Stimulated activated naive CD8-positive, alpha-beta T cell treated with anti-CD3 and anti-CD28 coated beads, Interleukin-15, Interleukin-2, amounts not matched to agents 100 ng/mL and 50 ng/mL, for 24 hours (primary cell): ENCODE data around the gene ZFTA.
"Not testable (repeated sequence)": the region's sequence is repeated elsewhere in the genome, so short reads cannot be mapped to it uniquely, and the experiment has no call there.

Experiments
- H3K27ac Mint-ChIP-seq: one replicate; pipeline ENCODE4 v1.8.0; 2021; ENCODE audit warnings: mild to moderate bottlenecking, mixed read lengths
- H3K27me3 Mint-ChIP-seq: one replicate; pipeline ENCODE4 v1.8.0; 2021; ENCODE audit warnings: mixed read lengths
- H3K36me3 Mint-ChIP-seq: one replicate; pipeline ENCODE4 v1.8.0; 2021; ENCODE audit warnings: low read depth, mixed read lengths
- H3K4me1 Mint-ChIP-seq: one replicate; pipeline ENCODE4 v1.8.0; 2021; ENCODE audit warnings: low read depth, mixed read lengths
- H3K4me3 Mint-ChIP-seq: one replicate; pipeline ENCODE4 v1.8.0; 2021; ENCODE audit warnings: mild to moderate bottlenecking, mixed read lengths
- H3K9me3 Mint-ChIP-seq: one replicate; pipeline ENCODE4 v1.8.0; 2021; ENCODE audit warnings: mixed read lengths

Gene ZFTA

DNA sequence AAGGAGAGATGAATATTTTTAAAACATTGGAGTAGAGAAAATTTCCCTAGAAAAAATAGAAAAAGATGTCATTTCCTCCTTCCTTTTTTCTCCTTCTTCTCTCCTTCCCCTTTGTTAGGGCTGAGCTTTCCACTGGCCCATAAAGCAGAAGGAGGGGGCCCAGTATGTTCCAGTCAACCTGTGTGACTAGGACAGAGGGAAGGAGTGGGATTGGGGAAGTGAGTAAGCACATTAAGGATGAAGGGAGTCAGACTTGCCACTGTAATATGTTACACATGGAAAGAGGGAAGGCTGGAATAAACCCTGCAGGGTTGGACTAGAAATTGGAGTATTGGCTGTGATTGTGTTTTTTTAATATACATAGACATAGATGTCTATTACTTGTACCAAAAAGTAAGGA lies 24.6 kb upstream of the ZFTA start:
- peaks cover 9% of the 10 kb centered on the region for H3K9me3 Mint-ChIP-seq
- H3K27ac Mint-ChIP-seq, result no peak overlapping the region
- H3K4me1 Mint-ChIP-seq, result no peaks in the 10 kb centered on the region
- peaks cover 7% of the 10 kb centered on the region for H3K36me3 Mint-ChIP-seq
- no peak overlapping the region for H3K4me3 Mint-ChIP-seq
- peaks cover 1% of the 10 kb centered on the region for H3K27me3 Mint-ChIP-seq

DNA sequence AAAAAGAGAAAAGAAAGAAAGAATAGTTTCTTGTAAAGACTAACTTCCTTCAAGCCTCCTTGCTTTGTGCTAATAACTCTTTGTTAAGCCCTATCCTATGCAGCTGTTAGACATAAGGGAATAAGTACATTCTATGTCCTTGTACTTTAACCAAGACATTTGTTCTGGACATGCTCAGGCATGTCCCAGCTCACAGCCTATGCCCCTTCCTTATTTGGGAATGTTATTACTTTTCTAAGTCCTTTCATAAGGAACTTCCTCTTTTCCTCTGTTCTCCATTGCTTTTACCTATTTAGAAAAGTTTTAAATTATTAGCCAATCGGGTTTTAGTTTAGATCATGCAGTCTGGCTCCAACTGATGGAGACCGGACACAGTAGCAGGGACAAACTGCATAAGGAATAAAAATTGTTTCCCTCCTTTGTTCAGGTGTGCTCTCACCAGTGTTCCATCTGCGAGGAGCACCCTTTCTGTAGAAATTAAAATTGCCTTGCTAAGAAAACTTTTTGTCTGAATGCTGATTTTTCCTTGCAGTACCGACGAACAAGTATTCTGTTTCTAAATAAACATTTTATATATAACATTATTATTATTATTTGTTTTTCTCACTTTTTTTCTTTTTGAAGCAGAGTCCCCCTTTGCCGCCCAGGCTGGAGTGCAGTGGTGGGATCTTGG lies 23.1 kb upstream of the ZFTA start:
- Mint-ChIP-seq H3K4me3 (no peak overlapping the region), H3K27ac (no peak overlapping the region), H3K4me1 (no peaks in the 10 kb centered on the region), H3K27me3 (no peaks in the 10 kb centered on the region), H3K9me3 (peaks cover 9% of the 10 kb centered on the region), H3K36me3 (peaks cover 7% of the 10 kb centered on the region)

DNA sequence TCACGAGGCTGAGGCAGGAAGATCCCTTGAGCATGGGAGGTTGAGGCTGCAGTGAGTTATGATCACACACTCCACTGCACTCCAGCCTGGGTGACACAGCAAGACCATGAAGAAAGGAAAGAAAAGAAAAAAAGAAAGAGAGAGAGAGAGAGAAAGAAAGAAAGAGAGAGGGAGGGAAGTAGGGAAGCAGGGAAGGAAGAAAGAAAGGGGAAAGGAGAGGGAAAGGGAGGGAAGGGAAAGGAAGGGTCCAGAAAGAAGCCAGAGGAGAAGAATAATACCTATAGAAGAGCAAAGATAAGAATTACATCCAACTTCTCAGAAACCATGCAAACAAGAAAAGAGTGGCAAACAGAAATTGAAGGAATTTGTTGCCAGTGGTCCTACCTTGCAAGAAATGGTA lies 17.2 kb upstream of the ZFTA start:
- Mint-ChIP-seq H3K36me3 (no peaks in the 10 kb centered on the region), H3K4me3 (no peak overlapping the region), H3K9me3 (no peaks in the 10 kb centered on the region), H3K27me3 (no peaks in the 10 kb centered on the region), H3K4me1 (peaks cover 6% of the 10 kb centered on the region), H3K27ac (no peak overlapping the region)

DNA sequence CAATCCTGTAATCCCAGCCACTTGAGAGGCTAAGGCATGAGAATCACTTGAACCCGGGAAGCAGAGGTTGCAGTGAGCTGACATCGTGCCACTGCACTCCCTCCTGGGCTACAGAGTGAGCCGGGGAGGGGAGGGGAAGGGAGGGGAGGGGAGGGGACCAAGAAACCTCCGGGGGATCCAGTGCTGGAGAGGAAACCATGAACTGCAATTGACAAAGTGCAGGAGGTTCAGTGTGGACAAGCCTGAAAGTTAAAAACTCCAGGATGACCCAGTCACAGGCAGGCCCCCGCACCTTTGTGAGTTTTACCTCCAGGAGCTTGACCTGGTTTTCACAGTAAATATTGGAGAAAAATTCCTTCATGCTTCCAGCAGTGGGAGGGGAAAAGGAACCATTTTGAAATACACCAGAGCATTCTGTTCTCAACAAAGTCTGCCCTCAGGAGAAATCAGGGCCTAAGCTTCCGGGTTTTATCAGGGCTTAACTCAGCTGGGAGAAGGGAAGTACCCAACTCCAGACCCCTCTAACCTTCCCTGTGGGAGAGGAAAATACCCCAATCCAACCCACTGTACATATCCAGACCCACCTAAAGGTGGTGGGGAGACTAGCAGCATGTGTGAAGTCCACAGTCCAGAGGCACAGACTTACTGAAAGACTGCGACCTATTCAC lies 15.5 kb upstream of the ZFTA start:
- no peak overlapping the region for H3K4me3 Mint-ChIP-seq
- no peaks in the 10 kb centered on the region for H3K27me3 Mint-ChIP-seq
- no peaks in the 10 kb centered on the region for H3K9me3 Mint-ChIP-seq
- peaks cover 6% of the 10 kb centered on the region for H3K4me1 Mint-ChIP-seq
- H3K36me3 Mint-ChIP-seq, result no peaks in the 10 kb centered on the region
- H3K27ac Mint-ChIP-seq, result no peak overlapping the region

DNA sequence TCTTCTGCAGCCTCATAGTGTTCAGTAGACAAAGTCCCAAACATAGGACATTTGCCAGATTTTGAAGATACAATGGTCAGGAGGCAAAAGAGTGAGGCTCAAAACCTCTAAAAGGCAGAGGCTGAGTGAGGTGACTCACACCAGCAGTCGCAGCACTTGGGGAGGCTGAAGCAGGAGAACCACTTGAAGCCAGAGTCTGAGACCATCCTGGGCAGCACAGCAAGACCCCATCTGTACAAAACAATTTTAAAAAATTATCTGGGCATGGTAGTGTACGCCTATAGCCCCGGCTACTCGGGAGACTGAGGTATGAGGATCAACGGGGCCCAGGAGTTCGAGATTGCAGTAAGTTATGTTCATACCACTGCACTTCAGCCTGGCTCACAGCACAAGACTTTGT lies 14.2 kb upstream of the ZFTA start:
- H3K4me3 Mint-ChIP-seq, result no peak overlapping the region

DNA sequence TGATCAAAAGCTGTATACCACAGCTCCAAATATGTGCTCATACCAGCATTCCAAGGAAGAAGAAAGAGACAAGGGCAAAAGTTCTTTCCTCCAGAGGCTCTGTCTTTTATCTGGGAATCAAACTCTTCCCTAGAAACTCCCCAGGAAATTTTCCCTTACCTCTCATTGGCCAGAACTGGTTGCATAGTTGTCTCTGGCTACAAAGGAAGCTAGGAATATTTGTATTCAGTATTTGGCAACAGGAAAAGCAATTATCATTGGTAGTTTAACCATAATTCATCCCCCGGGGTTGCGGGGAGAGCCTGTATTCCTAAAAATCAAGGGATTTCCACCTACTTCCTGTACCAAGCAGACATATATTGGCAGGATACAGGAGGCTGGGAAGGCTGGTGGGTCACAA lies 10.5 kb upstream of the ZFTA start:
- Mint-ChIP-seq H3K27ac (no peak overlapping the region), H3K4me1 (no peaks in the 10 kb centered on the region), H3K36me3 (no peaks in the 10 kb centered on the region), H3K4me3 (no peak overlapping the region), H3K27me3 (no peaks in the 10 kb centered on the region), H3K9me3 (no peaks in the 10 kb centered on the region)

More for the DNA sequence above, 14.2 kb upstream of the ZFTA start:
- Mint-ChIP-seq H3K27ac (no peak overlapping the region), H3K36me3 (no peaks in the 10 kb centered on the region), H3K27me3 (no peaks in the 10 kb centered on the region), H3K9me3 (no peaks in the 10 kb centered on the region), H3K4me1 (peaks cover 6% of the 10 kb centered on the region)

DNA sequence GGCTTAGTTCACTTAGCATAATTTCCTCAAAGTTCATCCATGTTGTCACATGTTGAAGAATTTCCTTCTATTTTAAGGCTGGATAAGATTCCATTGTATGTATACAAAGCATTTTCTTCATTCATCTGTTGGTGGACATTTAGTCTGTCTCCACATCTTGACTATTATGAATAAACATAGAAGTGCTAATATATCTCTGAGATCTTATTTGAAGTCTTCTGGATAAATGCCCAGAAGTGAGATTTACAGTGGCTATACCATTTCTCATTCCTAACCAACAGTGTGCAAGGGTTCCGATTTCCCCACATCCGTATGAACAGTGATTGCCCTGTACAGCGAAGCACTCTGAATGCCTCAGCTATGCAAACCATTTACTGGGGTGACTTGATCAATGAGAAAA lies 6.6 kb upstream of the ZFTA start:
- no peaks in the 10 kb centered on the region for H3K9me3 Mint-ChIP-seq
- no peaks in the 10 kb centered on the region for H3K4me1 Mint-ChIP-seq
- H3K27ac Mint-ChIP-seq, result no peak overlapping the region
- H3K27me3 Mint-ChIP-seq, result peaks cover 14% of the 10 kb centered on the region
- no peaks in the 10 kb centered on the region for H3K36me3 Mint-ChIP-seq
- H3K4me3 Mint-ChIP-seq, result no peak overlapping the region

DNA sequence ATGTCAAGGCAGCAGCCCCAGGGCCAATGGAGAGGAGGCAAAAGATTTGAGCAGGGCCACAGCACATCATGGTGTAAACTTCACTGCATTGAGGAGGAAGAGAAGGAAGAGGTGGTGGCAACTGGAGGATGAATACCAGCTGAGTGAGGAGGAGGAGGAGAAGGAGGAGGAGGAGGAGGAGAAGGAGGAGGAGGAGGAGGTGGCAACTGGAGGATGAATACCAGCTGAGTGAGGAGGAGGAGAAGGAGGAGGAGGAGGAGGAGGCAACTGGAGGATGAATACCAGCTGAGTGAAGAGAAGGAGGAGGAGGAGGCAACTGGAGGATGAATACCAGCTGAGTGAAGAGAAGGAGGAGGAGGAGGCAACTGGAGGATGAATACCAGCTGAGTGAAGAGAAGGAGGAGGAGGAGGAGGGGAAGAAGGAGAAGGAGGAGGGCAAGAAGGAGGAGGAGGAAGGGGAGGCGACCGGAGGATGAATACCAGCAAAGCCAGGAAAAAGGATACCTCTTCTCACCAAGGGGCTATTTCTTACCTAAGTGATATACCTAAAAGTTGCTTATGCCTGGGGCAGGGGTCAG lies 3.3 kb upstream of the ZFTA start:
- not testable (repeated sequence) for H3K36me3 Mint-ChIP-seq, H3K4me1 Mint-ChIP-seq, H3K27ac Mint-ChIP-seq, H3K9me3 Mint-ChIP-seq, H3K4me3 Mint-ChIP-seq
- H3K27me3 Mint-ChIP-seq, result peaks cover 14% of the 10 kb centered on the region

DNA sequence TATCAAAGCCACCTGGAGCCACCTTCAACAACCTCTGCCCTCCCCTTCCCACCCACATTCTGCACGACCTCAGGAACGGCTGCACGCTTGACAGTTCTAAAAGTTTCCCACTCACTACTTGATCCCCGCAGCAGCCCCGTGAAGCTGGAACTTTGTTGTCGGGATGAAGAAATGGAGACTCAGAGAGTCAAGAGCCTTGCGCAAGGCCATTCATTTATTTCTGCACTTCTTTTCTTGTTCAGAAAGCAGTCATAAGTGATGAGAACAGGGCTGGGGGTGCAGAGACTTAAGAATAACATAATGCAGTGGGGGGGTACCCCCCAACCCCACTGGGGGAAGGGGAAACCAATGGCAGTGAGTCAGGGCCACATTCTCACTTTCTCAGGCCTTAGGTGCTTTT lies 2.2 kb upstream of the ZFTA start:
- no peak overlapping the region for H3K4me3 Mint-ChIP-seq
- peaks cover 14% of the 10 kb centered on the region for H3K27me3 Mint-ChIP-seq
- no peaks in the 10 kb centered on the region for H3K36me3 Mint-ChIP-seq
- H3K4me1 Mint-ChIP-seq, result peaks cover 8% of the 10 kb centered on the region
- H3K27ac Mint-ChIP-seq, result no peak overlapping the region
- no peaks in the 10 kb centered on the region for H3K9me3 Mint-ChIP-seq

DNA sequence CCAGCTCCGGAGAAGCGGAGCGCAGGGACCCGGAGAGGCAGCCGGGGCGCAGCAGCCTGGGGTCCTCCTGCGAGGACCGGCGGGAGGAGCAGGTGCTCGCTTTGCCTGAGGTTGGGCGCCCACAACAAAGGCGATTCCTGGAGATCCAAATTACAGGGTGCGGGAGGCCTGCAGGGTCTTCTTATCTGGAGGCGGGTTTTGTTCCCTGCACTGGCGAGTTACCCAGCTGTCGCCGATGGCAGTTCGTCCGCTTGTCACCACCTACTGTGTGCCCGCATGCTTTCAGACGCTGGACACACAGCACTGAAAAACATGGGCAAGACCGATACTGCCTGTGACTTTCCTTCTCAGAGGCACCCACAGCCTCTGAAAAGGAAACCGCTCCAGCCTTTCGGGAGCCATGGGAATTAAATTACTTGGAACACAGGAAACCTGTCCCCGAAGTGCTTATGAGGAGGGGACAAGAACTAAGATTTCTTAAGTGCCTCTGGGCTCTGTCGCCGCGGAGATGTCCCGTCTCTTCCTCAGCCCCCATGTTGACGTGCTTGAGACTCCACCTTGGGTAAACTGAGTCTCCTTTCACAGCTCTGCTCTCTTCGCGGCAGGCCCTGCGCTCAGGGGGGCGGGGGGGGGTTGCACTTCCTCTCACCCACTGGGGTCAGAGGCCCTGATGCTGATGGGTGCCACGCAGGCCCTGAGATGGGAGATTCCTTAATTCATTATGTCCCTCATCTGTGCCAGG lies 1.3 kb upstream of the ZFTA start:
- peak overlapping the region; percentile 51 for H3K4me3 Mint-ChIP-seq
- H3K27ac Mint-ChIP-seq, result no peak overlapping the region
- H3K9me3 Mint-ChIP-seq, result no peaks in the 10 kb centered on the region
- H3K36me3 Mint-ChIP-seq, result no peaks in the 10 kb centered on the region
- H3K4me1 Mint-ChIP-seq, result peaks cover 8% of the 10 kb centered on the region
- H3K27me3 Mint-ChIP-seq, result peaks cover 14% of the 10 kb centered on the region

DNA sequence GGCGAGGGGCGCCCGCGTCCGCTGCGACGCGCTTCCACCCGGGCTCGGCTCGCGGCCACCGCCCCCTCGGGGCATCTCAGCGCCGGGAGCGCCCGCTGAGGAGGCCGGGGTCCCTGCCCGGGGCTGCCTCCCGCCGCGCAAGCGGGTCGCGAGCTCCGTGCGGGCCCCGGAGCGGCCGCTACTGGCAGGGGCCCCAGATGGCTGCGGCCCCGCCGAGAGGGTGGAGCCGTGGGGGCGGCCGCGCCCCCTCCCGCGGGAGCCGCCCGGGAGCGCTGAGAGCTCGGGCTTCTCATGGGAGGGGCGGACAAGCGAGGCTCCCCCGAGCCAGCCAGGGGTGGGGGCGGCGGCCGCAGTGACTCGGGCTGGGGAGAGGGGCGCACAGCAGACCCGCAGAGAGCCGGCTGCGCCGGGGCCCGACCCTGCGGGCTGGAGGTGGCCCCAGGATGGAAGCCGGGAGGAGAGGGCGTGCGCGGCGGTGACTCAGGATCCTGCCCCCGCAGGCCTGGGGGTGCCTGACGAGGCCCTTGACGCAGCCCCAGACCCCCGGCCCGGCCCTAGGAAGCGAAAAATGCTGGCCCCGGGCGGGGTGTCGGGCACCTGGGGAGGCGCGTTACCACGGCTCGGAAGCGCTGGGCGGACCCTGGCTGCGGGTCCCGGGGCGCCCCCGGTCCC lies 603 bp upstream of the ZFTA start:
- Mint-ChIP-seq H3K9me3 (no peaks in the 10 kb centered on the region), H3K4me3 (peak overlapping the region; percentile 23), H3K27me3 (peaks cover 14% of the 10 kb centered on the region), H3K4me1 (peaks cover 8% of the 10 kb centered on the region), H3K36me3 (no peaks in the 10 kb centered on the region), H3K27ac (no peak overlapping the region)

DNA sequence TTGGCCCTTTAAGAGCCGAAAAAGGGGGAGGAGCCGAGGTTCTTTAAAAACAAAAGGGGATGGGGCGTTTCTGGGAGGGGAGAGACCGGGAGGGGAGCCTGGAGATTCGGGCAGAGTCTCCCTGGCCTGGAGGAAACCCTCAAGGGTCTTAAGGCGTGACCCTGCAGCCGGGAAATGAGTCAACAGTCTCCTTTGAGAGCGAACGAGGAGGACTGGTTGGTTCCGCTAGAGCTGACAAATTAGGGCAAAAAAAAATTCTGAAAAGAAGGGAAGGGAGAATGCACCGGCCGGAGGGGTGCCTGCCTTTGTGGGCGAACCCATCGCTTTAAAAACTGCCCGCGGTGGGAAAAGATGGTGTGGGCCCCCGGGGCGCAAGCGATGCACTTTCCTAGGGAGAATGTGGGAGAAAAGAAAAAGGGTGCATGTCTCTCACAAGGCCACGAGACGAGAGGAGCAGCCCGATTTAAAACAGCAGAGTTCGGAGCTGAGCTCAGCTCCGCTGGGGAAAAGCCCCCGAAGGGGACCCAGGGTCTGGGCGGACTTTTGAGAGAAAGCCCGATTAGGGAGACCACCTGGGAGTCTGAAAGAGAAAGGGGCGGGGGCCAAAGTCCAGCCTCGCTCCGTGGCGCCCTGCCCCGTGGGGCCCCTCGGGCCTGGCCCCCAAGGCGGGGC lies 874 bp downstream of the ZFTA start:
- peaks cover 8% of the 10 kb centered on the region for H3K4me1 Mint-ChIP-seq
- H3K36me3 Mint-ChIP-seq, result no peaks in the 10 kb centered on the region
- H3K27ac Mint-ChIP-seq, result peak overlapping the region; percentile 80
- peak overlapping the region; percentile 87 for H3K4me3 Mint-ChIP-seq
- H3K9me3 Mint-ChIP-seq, result no peaks in the 10 kb centered on the region
- peaks cover 11% of the 10 kb centered on the region for H3K27me3 Mint-ChIP-seq

DNA sequence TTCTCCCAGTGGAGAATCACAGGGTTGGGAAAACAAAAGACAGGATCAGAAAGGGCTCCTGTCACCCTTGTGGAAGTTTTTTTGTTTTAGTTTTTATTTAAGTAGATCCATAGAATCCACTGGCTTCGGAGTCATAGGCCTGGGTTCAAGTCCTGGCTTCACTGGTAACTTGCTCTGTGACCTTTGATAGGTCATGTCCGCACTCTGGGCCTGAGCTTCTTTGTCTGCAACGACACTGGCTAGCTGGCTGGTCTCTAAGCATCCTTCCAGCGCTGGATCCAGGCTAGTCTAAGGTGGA lies 1.4 kb downstream of the ZFTA start:
- Mint-ChIP-seq H3K9me3 (no peaks in the 10 kb centered on the region), H3K27me3 (peaks cover 8% of the 10 kb centered on the region), H3K4me3 (peak overlapping the region; percentile 87), H3K36me3 (no peaks in the 10 kb centered on the region), H3K27ac (peak overlapping the region; percentile 80), H3K4me1 (peaks cover 8% of the 10 kb centered on the region)

DNA sequence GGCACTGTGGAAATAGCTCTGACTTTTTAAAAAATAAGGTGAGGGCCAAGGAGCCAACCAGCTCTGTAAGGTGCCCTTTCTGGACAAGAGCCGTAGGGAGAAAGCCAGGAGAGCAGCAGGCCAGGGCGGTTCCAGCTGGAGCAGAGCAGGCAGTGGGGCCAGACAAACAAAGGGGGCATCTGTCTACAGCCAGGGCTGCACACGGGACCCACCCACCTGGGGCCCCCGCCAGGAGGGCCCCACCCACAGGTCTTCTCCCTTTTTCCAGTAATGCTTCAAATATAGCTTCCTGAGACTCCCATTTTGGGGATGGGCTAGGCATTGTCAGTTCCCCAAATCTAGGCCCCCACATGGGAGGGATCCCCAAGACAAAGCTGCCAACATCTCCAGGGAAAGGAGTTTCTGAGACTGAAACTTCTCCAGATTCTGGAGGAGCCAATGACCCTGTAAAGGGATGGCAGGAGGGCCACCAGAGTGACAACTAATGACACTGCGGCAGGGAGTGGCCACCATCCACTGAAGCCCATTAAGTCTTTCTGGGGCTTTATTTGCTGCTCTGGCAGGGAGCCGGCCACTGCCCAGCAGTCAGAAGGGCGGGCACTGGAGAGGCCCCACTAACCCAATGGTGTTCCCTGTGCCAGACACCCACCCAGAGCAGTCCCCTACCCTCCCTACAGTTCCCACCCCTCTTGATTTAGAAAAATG lies 1.9 kb downstream of the ZFTA start:
- Mint-ChIP-seq H3K4me3 (peak overlapping the region; percentile 87), H3K27ac (no peak overlapping the region), H3K9me3 (no peaks in the 10 kb centered on the region), H3K36me3 (no peaks in the 10 kb centered on the region), H3K27me3 (peaks cover 6% of the 10 kb centered on the region), H3K4me1 (peaks cover 8% of the 10 kb centered on the region)
